H1 (cell line): ENCODE results near the gene ACOT7. TPM values are rescaled to one million over a fixed set of nuclear protein-coding genes. Genes with fewer than 3 reads are reported as not detected.

Experiments used
- CTCF ChIA-PET: fragments of 300-600 bp; sonication (Branson Sonifier 250); formaldehyde crosslinking; loops from one replicate; lab custom pipeline; 2021; ENCODE audit not compliant: partially characterized antibody; lab: Charles Lee
- POLR2A ChIA-PET: fragments of 300-600 bp; sonication (Branson Sonifier 250); formaldehyde crosslinking; loops from one replicate; lab custom pipeline; 2021; ENCODE audit warnings: inconsistent platforms; ENCODE audit not compliant: partially characterized antibody; lab: Charles Lee
- DNase-seq, 2 experiments: peaks; one replicate each; pipeline versions ENCODE4 v3.0.0 to v3.0.0-alpha.2; 2010 to 2022; ENCODE audit warnings: low spot score in 2 of 2, low read depth in 1 of 2, mixed read lengths in 1 of 2
- FAIRE-seq: peaks from 2 replicates; lab custom pipeline; 2011; peaks lifted over from hg19 to GRCh38; lab: Jason Lieb, UNC
- H2AFZ ChIP-seq: 2 replicates; pipeline ENCODE4 v1.8.1; 2012; ENCODE audit warnings: low read length, inconsistent platforms
- H2AK5ac ChIP-seq: 2 replicates; pipeline ENCODE4 v1.6.1; 2013; ENCODE audit warnings: low read depth, low read length
- H2BK120ac ChIP-seq: replicated peaks from 2 replicates; pipeline ENCODE3; 2013; ENCODE audit warnings: low read depth, low read length, inconsistent platforms
- H2BK12ac ChIP-seq: 2 replicates; pipeline ENCODE4 v1.6.1; 2013; ENCODE audit warnings: low read depth, low read length
- H2BK15ac ChIP-seq: 2 replicates; pipeline ENCODE4 v1.6.1; 2013; ENCODE audit warnings: low read length
- H2BK20ac ChIP-seq: 2 replicates; pipeline ENCODE4 v1.6.1; 2013; ENCODE audit warnings: low read length
- H2BK5ac ChIP-seq: 2 replicates; pipeline ENCODE4 v1.6.1; 2013; ENCODE audit warnings: low read depth, low read length
- H3K14ac ChIP-seq: 2 replicates; pipeline ENCODE4 v1.6.1; 2013; ENCODE audit warnings: inconsistent platforms; ENCODE audit not compliant: insufficient read length
- H3K18ac ChIP-seq: 2 replicates; pipeline ENCODE4 v1.6.1; 2013; ENCODE audit warnings: low read length; ENCODE audit errors: extremely low read depth
- H3K23ac ChIP-seq: 2 replicates; pipeline ENCODE4 v1.6.1; 2013; ENCODE audit warnings: inconsistent platforms; ENCODE audit not compliant: insufficient read length
- H3K23me2 ChIP-seq: 2 replicates; pipeline ENCODE4 v1.6.1; 2013; ENCODE audit warnings: low read depth, low read length
- H3K27ac ChIP-seq: 2 replicates; pipeline ENCODE4 v1.6.1; 2011; ENCODE audit warnings: low read depth, low read length, inconsistent platforms
- H3K27me3 ChIP-seq, 4 experiments: replicated peaks in 1 of 4; 1 replicate in 1 of 4; 2 replicates in 3 of 4; pipeline versions ENCODE4 v1.6.1 to v1.8.1; 2011 to 2013; ENCODE audit warnings: low read length in 3 of 4, mild to moderate bottlenecking in 3 of 4, inconsistent platforms in 2 of 4, mixed read lengths in 2 of 4, moderate library complexity in 1 of 4; ENCODE audit not compliant: control insufficient read depth in 3 of 4, insufficient read depth in 3 of 4; ENCODE audit errors: extremely low read depth in 1 of 4
- H3K36me3 ChIP-seq, 4 experiments: 2 replicates each; pipeline versions ENCODE4 v1.6.1 to v1.8.1; 2011 to 2013; ENCODE audit warnings: mild to moderate bottlenecking in 4 of 4, low read length in 3 of 4, moderate library complexity in 2 of 4, control low read depth in 1 of 4, inconsistent platforms in 1 of 4; ENCODE audit not compliant: insufficient read depth in 4 of 4, control insufficient read depth in 2 of 4
- H3K4ac ChIP-seq: replicated peaks from 2 replicates; pipeline ENCODE3; 2013; ENCODE audit warnings: low read length, low read depth, mixed read lengths, inconsistent platforms; ENCODE audit not compliant: insufficient read length
- H3K4me1 ChIP-seq, 4 experiments: replicated peaks in 1 of 4; 1 replicate in 1 of 4; 2 replicates in 3 of 4; pipeline versions ENCODE4 v1.6.1 to v1.8.1; 2011 to 2013; ENCODE audit warnings: low read length in 3 of 4, inconsistent platforms in 2 of 4, mixed read lengths in 1 of 4; ENCODE audit not compliant: insufficient read depth in 4 of 4, control insufficient read depth in 3 of 4
- H3K4me2 ChIP-seq, 2 experiments: 2 replicates each; pipeline versions ENCODE4 v1.6.1 to v1.8.1; 2011 to 2013; ENCODE audit warnings: low read depth in 2 of 2, low read length in 2 of 2, control low read depth in 1 of 2, inconsistent platforms in 1 of 2, mild to moderate bottlenecking in 1 of 2; ENCODE audit not compliant: insufficient read depth in 1 of 2
- H3K4me3 ChIP-seq, 4 experiments: fragments of 200-600, 300-600 bp in 1 of 4; sonication (generic), shearing (Covaris generic), sonication (Bioruptor Twin) in 1 of 4; 2 replicates each; pipeline versions ENCODE4 v1.5.1 to v1.8.1; 2011 to 2016; ENCODE audit warnings: low read length in 4 of 4, low read depth in 3 of 4, control low read depth in 2 of 4, inconsistent platforms in 2 of 4, mild to moderate bottlenecking in 2 of 4, mixed read lengths in 1 of 4, moderate library complexity in 1 of 4; ENCODE audit not compliant: insufficient read depth in 2 of 4; ENCODE audit errors: extremely low read depth in 1 of 4
- H3K56ac ChIP-seq: replicated peaks from 2 replicates; pipeline ENCODE3; 2013; ENCODE audit warnings: low read depth, mild to moderate bottlenecking, mixed read lengths, low read length, inconsistent platforms; ENCODE audit not compliant: insufficient read length
- H3K79me1 ChIP-seq: 2 replicates; pipeline ENCODE4 v1.6.1; 2013; ENCODE audit warnings: low read depth, low read length, control low read depth
- H3K79me2 ChIP-seq, 2 experiments: 2 replicates each; pipeline versions ENCODE4 v1.6.1 to v1.8.1; 2012 to 2013; ENCODE audit warnings: low read length in 2 of 2, mild to moderate bottlenecking in 2 of 2, inconsistent platforms in 1 of 2; ENCODE audit not compliant: insufficient read depth in 2 of 2, control insufficient read depth in 1 of 2
- H3K9ac ChIP-seq, 4 experiments: replicated peaks in 1 of 4; 1 replicate in 1 of 4; 2 replicates in 3 of 4; pipeline versions ENCODE4 v1.6.1 to v1.8.1; 2011 to 2013; ENCODE audit warnings: low read depth in 3 of 4, low read length in 3 of 4, control low read depth in 2 of 4, mild to moderate bottlenecking in 2 of 4, moderate library complexity in 2 of 4, inconsistent platforms in 1 of 4; ENCODE audit errors: extremely low read depth in 1 of 4
- H3K9me3 ChIP-seq, 2 experiments: 2 replicates each; pipeline versions ENCODE4 v1.6.1 to v1.8.1; 2012 to 2013; ENCODE audit warnings: mild to moderate bottlenecking in 2 of 2, moderate library complexity in 2 of 2, control low read depth in 1 of 2, inconsistent platforms in 1 of 2, low read depth in 1 of 2, low read length in 1 of 2, mixed read lengths in 1 of 2; ENCODE audit not compliant: insufficient read depth in 2 of 2
- H4K20me1 ChIP-seq, 2 experiments: replicated peaks in 1 of 2; 2 replicates each; pipeline versions ENCODE3 to v1.8.1; 2011 to 2013; ENCODE audit warnings: inconsistent platforms in 2 of 2, low read length in 2 of 2, mild to moderate bottlenecking in 1 of 2; ENCODE audit not compliant: insufficient read depth in 2 of 2, control insufficient read depth in 1 of 2
- H4K5ac ChIP-seq: 2 replicates; pipeline ENCODE4 v1.6.1; 2013; ENCODE audit warnings: low read length, low read depth, mixed read lengths, inconsistent platforms; ENCODE audit not compliant: insufficient read length
- H4K8ac ChIP-seq: 2 replicates; pipeline ENCODE4 v1.8.0; 2013; ENCODE audit warnings: mild to moderate bottlenecking, moderate library complexity, low read length, inconsistent platforms; ENCODE audit not compliant: insufficient read depth; ENCODE audit errors: extremely low read depth
- H4K91ac ChIP-seq: replicated peaks from 2 replicates; pipeline ENCODE3; 2013; ENCODE audit warnings: low read length, mixed read lengths, inconsistent platforms; ENCODE audit not compliant: insufficient read length
- NANOG ChIP-seq: IDR thresholded peaks from 2 replicates; pipeline ENCODE4 v1.6.1; 2011; ENCODE audit warnings: low read length, low read depth, mild to moderate bottlenecking, inconsistent platforms; ENCODE audit not compliant: insufficient read depth, poor library complexity, severe bottlenecking
- POLR2A ChIP-seq, 2 experiments: IDR thresholded peaks; 1 replicate in 1 of 2; 2 replicates in 1 of 2; pipeline ENCODE4 v1.6.1; 2011; ENCODE audit warnings: low read depth in 2 of 2, low read length in 2 of 2, mild to moderate bottlenecking in 2 of 2; ENCODE audit errors: control extremely low read depth in 1 of 2
- POU5F1 ChIP-seq: IDR thresholded peaks from 2 replicates; pipeline ENCODE4 v1.6.1; 2011; ENCODE audit warnings: low read depth, mild to moderate bottlenecking, low read length, moderate library complexity
- whole genome bisulfite sequencing, 2 experiments: shearing (Covaris generic) in 1 of 2; methylation state at CpG; one replicate each; pipeline versions ENCODE4 v1.1.6 to v1.1.7; 2013 to 2015; ENCODE audit warnings: low lambda C conversion rate in 2 of 2, mixed read lengths in 2 of 2, inconsistent platforms in 1 of 2, low coverage in 1 of 2, missing lambda C conversion rate in 1 of 2; ENCODE audit not compliant: insufficient replicate concordance in 2 of 2, insufficient coverage in 1 of 2, insufficient read length in 1 of 2; ENCODE audit errors: extremely low coverage in 1 of 2, missing lambda C conversion rate in 1 of 2; 5-methylcytosine and 5-hydroxymethylcytosine counted together
- polyA plus RNA-seq, 7 experiments: library from polyadenylated mRNA; depleted of rRNA in 3 of 7; stranded (reverse) in 5 of 7; unstranded in 2 of 7; fragments of >200 nt in 5 of 7; fragments of 200-250 nt in 2 of 7; gene quantifications; 1 replicate in 5 of 7; 2 replicates in 1 of 7; 4 replicates in 1 of 7; pipeline versions ENCODE4 v1.2.1 to v1.2.3, GENCODE V29; 2011 to 2013; ENCODE audit warnings: missing spikeins in 2 of 7, mixed read lengths in 2 of 7
- total RNA-seq: library from RNA; stranded (reverse); fragmentation: NEBNext Ultra II Directional; extraction: Animal tissue kit (Norgen Biotek cat#: 25700); gene quantifications from 2 replicates; pipeline ENCODE4 v1.2.1, GENCODE V29; 2021
- TF ChIP-seq, protein P1 (sequence below), 3 experiments: IDR thresholded peaks; 1 replicate in 2 of 3; 2 replicates in 1 of 3; pipeline versions ENCODE4 v1.5.1 to v1.6.1; 2011; ENCODE audit warnings: low read length in 3 of 3, mild to moderate bottlenecking in 3 of 3, inconsistent platforms in 2 of 3, low read depth in 1 of 3, moderate library complexity in 1 of 3; ENCODE audit not compliant: insufficient read depth in 1 of 3; ENCODE audit errors: control extremely low read depth in 1 of 3

The ACOT7 gene
- total and polyA plus RNA-seq, 2 of the 8 experiments (the other 6 are each of a cell fraction or from before 2014, with no cell fraction given): 151 to 214 TPM

DNA sequence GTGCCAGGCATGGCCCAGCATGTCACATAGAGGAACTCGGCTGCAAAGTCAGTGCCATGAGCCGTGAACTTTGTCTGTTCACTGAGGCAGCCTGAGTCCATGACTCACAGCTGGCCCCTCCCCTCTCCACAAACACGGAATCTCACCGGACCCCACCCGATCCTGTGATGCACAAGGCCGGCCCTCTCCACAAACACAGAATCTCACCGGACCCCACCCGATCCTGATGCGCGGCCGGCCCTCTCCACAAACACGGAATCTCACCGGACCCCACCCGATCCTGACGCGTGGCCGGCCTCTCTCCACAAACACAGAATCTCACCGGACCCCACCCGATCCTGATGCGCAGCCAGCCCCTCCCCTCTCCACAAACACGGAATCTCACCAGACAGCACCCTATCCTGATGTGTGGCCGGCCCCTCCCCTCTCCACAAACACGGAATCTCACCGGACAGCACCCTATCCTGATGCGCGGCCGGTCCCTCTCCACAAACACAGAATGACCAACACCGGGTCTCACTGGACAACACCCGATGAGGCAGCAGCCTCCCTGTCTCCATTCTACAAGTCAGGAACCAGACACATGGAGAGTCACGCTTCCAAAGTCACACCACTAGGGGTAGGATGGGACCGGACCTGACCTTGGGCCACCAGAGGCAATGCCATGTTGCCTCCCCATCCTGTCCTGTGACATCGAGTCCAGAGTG, 93.1 kb downstream of the ACOT7 start:
- no peak overlapping the region for H3K23ac ChIP-seq
- no peaks in the 10 kb centered on the region; a peak in 1 of 4 replicates for H3K79me2 ChIP-seq
- H3K79me1 ChIP-seq: peaks cover 6% of the 10 kb centered on the region
- ChIA-PET CTCF (interaction anchor here (0.7 to 2.5 kb wide), 8 partner anchors 9 to 123 kb away, joined by 3 to 7 read pairs (median 3); no protein-coding TSS in a partner anchor), POLR2A (no interaction called here)
- H3K27me3 ChIP-seq: no peaks in the 10 kb centered on the region
- no peak overlapping the region for H2BK120ac ChIP-seq
- no peak for FAIRE-seq
- no peak overlapping the region for H3K4me3 ChIP-seq
- no peak overlapping the region for H2AFZ ChIP-seq
- H2BK15ac ChIP-seq: no peak overlapping the region
- H2AK5ac ChIP-seq: no peak overlapping the region
- no peaks in the 10 kb centered on the region for H3K9me3 ChIP-seq
- 93% methylated on average over 31 of the region's 32 CpGs; no CpG with 5 or more reads in 1 of the 2 experiments for WGBS, 2 experiments
- no peak overlapping the region for H4K91ac ChIP-seq
- H2BK5ac ChIP-seq: 0 out of 2 replicates have a peak overlapping the region, but pooled peaks have one; percentile 8
- H4K5ac ChIP-seq: no peak overlapping the region
- H3K36me3 ChIP-seq: no peaks in the 10 kb centered on the region
- H3K9ac ChIP-seq: no peak overlapping the region
- H3K4me1 ChIP-seq: no peaks in the 10 kb centered on the region
- no peak overlapping the region for H3K4me2 ChIP-seq
- TF ChIP-seq, protein P1, sequence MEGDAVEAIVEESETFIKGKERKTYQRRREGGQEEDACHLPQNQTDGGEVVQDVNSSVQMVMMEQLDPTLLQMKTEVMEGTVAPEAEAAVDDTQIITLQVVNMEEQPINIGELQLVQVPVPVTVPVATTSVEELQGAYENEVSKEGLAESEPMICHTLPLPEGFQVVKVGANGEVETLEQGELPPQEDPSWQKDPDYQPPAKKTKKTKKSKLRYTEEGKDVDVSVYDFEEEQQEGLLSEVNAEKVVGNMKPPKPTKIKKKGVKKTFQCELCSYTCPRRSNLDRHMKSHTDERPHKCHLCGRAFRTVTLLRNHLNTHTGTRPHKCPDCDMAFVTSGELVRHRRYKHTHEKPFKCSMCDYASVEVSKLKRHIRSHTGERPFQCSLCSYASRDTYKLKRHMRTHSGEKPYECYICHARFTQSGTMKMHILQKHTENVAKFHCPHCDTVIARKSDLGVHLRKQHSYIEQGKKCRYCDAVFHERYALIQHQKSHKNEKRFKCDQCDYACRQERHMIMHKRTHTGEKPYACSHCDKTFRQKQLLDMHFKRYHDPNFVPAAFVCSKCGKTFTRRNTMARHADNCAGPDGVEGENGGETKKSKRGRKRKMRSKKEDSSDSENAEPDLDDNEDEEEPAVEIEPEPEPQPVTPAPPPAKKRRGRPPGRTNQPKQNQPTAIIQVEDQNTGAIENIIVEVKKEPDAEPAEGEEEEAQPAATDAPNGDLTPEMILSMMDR (IDR thresholded peaks at IDR 0.05; ENCODE audit: control extremely low read depth in 1 of 3, insufficient read depth in 1 of 3, low read depth in 1 of 3, low read length in 3 of 3): peak in 1 of 3 experiments; percentile 11; a peak in 1 of 4 replicates
- TF ChIP-seq POU5F1 (no peak), NANOG (no peak), POLR2A (IDR thresholded peaks at IDR 0.05; ENCODE audit: control extremely low read depth in 1 of 2, low read depth in 2 of 2, low read length in 2 of 2) (no peak)
- H2BK12ac ChIP-seq: no peak overlapping the region
- H3K23me2 ChIP-seq: no peaks in the 10 kb centered on the region
- no peak overlapping the region for H3K4ac ChIP-seq
- peaks cover 0 to 7% of the 10 kb centered on the region in 2 experiments for H4K20me1 ChIP-seq
- H3K56ac ChIP-seq: no peak overlapping the region
- H4K8ac ChIP-seq: peak overlapping the region; percentile 46; the same call in 1 of the 2 replicates
- H3K27ac ChIP-seq: no peak overlapping the region
- H3K14ac ChIP-seq: no peak overlapping the region
- H3K18ac ChIP-seq: no peak overlapping the region
- no peak for DNase-seq
- H2BK20ac ChIP-seq: no peak overlapping the region
